GM11168 (cell line): ENCODE data around the gene OR6B3.

Source experiments
- in situ Hi-C: fragments of 300-500 bp; cut with MboI; formaldehyde crosslinking; loops from one replicate; pipeline ENCODE4 v1.12.0; 2022; ENCODE audit warnings: low sequenced_read_pairs; ENCODE audit not compliant: unreplicated experiment

The OR6B3 gene

DNA sequence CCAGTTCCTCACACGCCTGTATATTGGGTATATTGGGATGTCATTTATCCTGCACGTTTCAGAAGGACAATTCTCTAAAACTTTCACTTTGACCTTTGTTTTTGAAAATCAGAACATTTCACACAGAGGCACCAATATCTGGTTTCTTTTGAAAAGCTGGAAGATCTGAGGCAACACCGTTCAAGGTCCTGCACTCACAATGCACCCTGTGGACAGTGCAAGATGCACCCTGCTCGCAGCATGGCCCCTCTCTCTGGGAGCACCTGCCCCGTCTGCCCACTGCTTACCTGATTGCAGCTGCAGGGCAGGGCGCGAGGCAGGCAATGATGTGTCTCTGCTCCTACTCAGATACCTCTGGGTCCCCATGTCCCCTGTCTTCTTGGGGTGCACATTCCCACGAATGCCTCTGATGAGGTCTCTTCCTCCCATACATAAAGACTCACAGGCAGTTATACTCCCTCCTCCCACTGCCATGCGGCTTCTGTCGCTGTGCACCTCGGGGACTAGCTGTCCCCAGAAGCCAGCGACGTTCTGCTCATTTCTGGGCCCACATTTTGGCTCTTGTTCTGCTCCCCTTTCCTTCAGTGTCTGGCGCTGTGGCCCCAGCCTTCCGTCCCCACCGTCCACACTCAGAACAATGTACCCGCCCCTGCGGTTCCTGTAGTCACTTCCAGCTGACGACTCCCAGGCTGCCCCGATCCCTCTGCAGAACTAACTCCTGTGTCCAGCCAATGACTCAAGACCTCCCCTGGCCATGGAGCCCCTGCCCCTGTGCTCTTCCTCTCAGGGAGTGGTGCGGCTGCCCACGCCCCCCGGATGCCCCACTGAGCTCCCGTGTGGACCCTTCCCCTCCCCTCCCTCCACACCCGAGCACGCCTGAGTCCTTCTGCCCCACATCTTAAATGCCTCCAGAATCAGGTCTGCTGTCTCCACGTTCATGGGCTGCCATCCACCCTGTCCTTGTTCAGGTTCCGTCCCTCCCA lies at the start of gene OR6B3:
TSS of gene OR6B3 (minus strand) at position 349 of the 983 bp plus-strand sequence.
- in situ Hi-C loops, result no loop called here

- in situ Hi-C loops, result no loop called here
These were observed 45.0 kb upstream of the OR6B3 start for GRCh38 chr2:240098349-240098748.

- in situ Hi-C loops, result no loop called here
These were observed 42.5 kb upstream of the OR6B3 start for GRCh38 chr2:240095556-240096523.

DNA sequence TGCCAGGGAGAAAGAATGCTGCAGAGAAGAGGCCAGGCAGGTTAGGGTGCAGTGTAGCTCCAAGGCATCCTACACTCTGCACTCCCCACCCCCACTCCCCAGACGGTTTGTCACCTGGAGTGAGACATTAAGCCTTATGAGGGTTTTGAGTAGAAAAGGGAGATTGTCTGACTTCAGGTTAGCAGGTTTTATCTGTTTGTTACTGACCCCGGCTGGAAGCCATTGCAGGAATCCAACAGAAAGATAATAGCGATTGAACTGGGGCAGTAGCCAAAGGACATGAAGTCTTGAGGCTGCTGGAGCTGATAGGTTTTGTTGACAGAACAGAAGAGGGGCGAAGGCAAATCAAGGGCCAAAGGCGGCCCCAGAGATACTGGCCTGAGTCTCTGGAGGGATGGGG lies 36.0 kb upstream of the OR6B3 start:
- in situ Hi-C loops, result no loop called here

DNA sequence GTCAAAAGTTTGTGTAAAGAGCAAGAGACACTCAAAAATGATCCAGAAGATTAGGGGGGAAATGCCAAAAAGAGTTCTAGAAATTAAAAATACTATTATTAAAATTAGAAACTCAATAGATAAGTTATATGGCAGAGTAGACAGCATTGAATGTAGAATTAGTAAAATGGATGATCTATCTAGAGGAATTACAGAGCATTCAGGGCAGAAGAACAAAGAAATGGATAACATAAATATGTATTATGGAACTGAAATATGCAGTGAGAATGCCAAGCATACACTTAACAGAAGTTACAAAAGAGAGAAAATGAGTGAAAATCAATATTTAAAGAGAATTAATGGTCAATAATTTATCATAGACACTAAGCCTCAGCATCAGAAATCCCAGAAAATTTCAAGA lies 33.2 kb upstream of the OR6B3 start:
- in situ Hi-C loops, result no loop called here

DNA sequence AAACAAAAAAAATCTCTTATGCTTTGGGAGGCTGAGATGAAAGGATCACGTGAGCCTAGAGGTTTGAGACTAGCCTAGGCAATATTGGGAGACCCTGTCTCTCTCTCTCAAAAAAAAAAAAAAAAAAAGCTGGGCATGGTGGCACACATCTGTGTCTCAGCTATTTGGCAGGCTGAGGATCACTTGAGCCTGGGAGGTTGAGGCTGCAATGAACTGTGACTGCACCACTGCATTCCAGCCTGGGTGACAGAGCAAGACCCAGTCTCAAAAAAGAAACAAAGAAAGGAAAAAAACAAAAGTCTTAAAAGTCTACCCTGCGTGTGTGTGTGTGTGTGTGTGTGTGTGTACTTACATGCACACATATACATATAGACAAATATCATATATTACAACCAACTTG lies 25.3 kb upstream of the OR6B3 start:
- in situ Hi-C loops, result no loop called here

DNA sequence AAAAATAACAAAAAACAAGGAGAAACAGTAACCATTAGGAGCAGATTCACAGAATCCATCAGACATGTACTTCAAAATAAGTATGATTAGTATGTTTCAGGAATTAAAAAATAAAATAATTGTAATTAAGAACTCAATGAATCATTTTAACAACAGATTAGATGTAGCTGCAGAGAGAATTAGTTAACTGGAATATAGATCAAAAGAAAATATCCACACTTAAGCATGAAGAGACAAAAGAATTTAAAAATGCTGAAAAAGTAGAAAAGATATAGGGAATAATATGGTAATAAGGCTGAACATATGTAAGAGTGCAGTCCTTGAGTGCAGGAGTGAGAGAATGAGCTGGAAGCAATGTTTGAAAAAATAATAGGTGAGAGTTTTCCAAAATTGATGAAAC lies 24.1 kb upstream of the OR6B3 start:
- in situ Hi-C loops, result no loop called here

DNA sequence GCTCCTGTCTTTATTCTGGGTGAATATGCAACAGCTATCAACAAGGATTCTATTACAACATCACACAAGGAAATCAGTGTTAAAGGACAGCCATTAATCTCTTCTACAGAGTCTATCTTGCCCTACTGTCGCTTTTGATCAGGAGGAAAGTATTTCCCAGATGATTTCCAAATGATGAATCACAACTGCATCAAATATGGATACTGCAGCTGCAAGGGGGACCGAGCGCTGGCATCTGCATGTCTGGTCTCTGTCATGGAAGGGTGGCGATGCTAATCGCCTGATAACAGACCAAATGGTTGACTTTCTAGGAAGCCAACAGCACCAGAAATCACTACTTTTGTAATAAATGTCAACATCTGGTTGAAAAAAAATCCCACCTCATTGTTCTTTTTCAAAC lies 21.2 kb upstream of the OR6B3 start:
- in situ Hi-C loops, result no loop called here

- in situ Hi-C loops, result no loop called here
These were observed 17.6 kb upstream of the OR6B3 start for GRCh38 chr2:240070907-240071306.

- in situ Hi-C loops, result no loop called here
These were observed 16.5 kb upstream of the OR6B3 start for GRCh38 chr2:240069829-240070228.

DNA sequence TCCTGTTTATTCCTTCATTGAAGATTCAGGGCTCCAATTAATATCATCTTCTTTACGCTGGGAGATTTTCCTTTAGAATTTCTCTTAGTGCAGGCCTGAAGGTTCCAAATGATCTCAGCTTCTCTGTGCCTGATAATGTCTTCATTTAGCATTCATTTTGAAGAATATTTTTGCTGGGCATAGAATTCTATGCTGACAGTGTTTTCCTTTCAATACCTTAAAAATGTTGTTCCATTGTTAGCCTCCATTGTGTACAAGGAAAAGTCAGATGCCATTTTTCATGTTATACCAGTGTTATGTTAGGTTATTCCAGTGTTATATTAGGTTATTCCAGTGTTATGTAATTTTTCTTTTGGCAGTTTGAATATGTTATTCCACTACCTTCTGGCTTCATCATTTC lies 14.9 kb upstream of the OR6B3 start:
- in situ Hi-C loops, result no loop called here

DNA sequence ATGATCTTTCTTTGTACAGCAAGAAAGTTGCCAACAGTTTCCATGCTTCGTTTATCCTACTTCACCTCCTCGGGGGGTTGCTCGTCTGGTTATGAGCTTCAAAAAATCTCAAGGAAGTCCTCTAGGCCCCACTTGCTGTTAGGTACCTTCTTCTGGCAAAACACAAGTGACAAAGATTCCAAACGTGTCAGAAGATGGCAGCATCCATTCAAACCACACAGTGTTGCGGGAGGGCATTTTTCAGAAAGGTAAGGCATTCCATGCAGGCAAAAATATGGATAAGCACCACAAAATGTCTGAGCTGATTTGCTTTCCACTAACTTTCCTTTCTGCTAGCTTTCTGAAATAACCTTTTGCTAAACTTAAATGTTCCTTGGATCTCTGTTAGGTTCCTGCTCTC lies 13.2 kb upstream of the OR6B3 start:
- in situ Hi-C loops, result no loop called here

- in situ Hi-C loops, result no loop called here
These were observed 11.6 kb upstream of the OR6B3 start for GRCh38 chr2:240064898-240065297.

DNA sequence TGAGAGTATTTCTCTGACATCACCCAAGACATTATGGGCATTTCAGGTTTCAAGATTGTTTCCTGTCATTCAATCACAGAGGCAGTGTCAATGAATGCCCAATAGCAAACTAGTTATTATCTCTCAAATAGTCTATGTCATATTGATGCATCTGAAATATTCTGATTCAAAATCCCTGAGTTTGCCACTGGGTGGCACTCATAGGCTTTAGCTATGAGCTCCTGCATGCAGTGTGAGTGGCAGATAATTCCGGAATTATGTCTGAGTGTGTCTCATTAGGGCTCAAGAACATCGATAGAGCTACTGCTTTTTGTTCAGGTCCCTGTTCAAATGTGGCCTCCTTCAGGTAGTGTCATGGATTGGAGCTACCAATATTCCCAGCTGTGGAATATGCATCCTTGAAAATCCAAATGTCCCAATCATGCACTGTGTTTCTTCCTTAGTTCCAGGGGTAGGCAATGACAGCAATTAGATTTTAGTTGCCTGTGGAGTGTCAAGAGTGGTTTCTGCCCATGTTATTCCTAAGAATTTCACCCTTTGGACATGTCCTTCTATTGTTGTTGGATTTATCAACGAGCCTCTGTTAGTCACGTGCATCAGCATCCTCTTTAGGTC lies 7.8 kb upstream of the OR6B3 start:
- in situ Hi-C loops, result no loop called here

- in situ Hi-C loops, result loop anchor here (5.0 kb wide), 1 partner anchor 86 kb away; the partner anchor contains the start of gene OTOS
These were observed 3.4 kb upstream of the OR6B3 start for GRCh38 chr2:240056678-240057077.

- in situ Hi-C loops, result loop anchor here (5.0 kb wide), 1 partner anchor 87 kb away; the partner anchor contains the start of gene OTOS
These were observed 2.0 kb upstream of the OR6B3 start for GRCh38 chr2:240055177-240055917.

DNA sequence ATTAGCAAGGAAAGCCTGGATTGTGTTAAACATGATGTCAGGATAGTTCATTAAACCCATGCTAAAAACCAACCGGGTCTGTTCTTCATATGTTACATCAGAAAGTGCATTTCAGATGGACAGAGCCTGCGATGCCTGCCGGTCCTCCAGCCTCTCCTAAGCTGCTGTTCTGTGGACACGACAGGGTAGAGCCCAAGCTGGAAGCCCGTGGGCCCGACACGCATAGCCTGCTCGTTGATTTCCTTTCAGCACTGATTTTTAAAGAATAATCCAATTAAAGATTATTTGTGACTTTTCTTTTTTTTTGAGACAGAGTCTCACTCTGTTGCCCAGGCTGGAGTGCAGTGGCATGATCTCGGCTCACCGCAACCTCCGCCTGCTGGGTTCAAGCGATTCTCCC lies 797 bp downstream of the OR6B3 start:
- in situ Hi-C loops, result no loop called here

DNA sequence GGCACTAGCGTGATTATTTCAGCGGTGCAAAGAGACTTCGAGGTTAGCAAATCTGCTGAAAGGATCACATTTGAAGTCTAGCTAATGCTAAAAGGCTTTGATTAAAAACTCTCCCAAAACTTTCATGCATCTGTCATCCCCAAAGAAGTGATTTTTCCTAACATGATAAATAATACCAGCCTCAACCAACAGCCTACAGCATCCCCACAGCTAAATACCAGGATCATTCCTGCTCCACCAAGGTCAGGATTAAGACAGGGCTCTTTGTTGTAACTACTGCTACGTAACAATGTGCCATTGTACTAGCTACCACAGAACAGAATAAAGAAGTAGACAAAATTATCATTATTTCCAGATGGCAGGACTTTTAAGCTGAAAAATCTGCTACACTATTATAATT lies 1.6 kb downstream of the OR6B3 start:
- in situ Hi-C loops, result no loop called here

- in situ Hi-C loops, result no loop called here
These were observed 3.0 kb downstream of the OR6B3 start for GRCh38 chr2:240050278-240050677.

DNA sequence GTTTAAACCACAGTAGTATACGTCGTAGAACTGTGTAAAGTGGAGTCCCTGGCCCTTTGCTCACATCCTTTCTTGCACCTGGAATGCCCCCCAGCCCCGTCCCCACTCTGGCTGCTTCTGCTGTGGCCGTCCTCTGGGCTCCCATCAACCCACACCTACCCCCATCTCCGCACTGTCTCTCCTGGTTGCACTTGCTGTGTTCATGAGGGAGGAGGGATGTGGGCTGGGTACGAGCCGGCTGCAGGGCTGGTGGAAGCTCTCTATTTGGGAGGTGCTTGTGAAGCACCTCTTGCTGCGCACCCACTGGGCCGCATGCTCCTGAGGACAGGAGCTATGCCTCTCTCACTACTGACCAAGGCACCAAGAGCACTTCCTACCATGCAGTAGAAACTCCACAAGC lies 5.1 kb downstream of the OR6B3 start:
- in situ Hi-C loops, result no loop called here
